Natural killer cell (primary cell): ENCODE measurements around the gene MOSMO. TPM values are rescaled to one million over a fixed set of nuclear protein-coding genes. Genes with fewer than 3 reads are reported as not detected.

Source experiments
- ATAC-seq, 3 donors: fragments of 150-1000 bp in 2 of 3; fragments of 200-7000 bp in 1 of 3; cut with Tn5 transposase; 1 replicate in 1 of 3; 2 replicates in 2 of 3; pipeline ENCODE4 v1.10.0; 2021; ENCODE audit warnings: mild to moderate bottlenecking in 2 of 3, moderate library complexity in 2 of 3
- DNase-seq, 2 donors: peaks; one replicate each; pipeline versions ENCODE4 v3.0.0 to v3.0.0-alpha.2; 2013 to 2021; ENCODE audit warnings: mixed read lengths in 1 of 2
- H3K27ac ChIP-seq: one replicate; pipeline ENCODE4 v1.5.1; 2013; ENCODE audit warnings: mild to moderate bottlenecking, low read length
- H3K27me3 ChIP-seq: one replicate; pipeline ENCODE4 v1.6.1; 2013; ENCODE audit warnings: low read length; ENCODE audit not compliant: control insufficient read depth, insufficient read depth
- H3K36me3 ChIP-seq: one replicate; pipeline ENCODE4 v1.6.1; 2013; ENCODE audit warnings: low read length; ENCODE audit not compliant: control insufficient read depth, insufficient read depth
- H3K4me1 ChIP-seq: one replicate; pipeline ENCODE4 v1.6.1; 2013; ENCODE audit warnings: low read length; ENCODE audit not compliant: control insufficient read depth, insufficient read depth
- H3K4me3 ChIP-seq: one replicate; pipeline ENCODE4 v1.5.1; 2013; ENCODE audit warnings: low read length
- H3K9me3 ChIP-seq: one replicate; pipeline ENCODE4 v1.6.1; 2013; ENCODE audit warnings: low read length; ENCODE audit not compliant: control insufficient read depth, insufficient read depth
- H3K27ac Mint-ChIP-seq, 2 donors: one replicate each; pipeline ENCODE4 v1.8.0; 2022; ENCODE audit warnings: mild to moderate bottlenecking in 2 of 2, mixed read lengths in 2 of 2, moderate library complexity in 1 of 2
- H3K27me3 Mint-ChIP-seq, 2 donors: one replicate each; pipeline ENCODE4 v1.8.0; 2022; ENCODE audit warnings: low read depth in 2 of 2, mixed read lengths in 2 of 2
- H3K36me3 Mint-ChIP-seq: one replicate; pipeline ENCODE4 v1.8.0; 2022; ENCODE audit warnings: mixed read lengths
- H3K4me1 Mint-ChIP-seq, 2 donors: one replicate each; pipeline ENCODE4 v1.8.0; 2022; ENCODE audit warnings: mixed read lengths in 2 of 2
- H3K4me3 Mint-ChIP-seq: one replicate; pipeline ENCODE4 v1.8.0; 2022; ENCODE audit warnings: mild to moderate bottlenecking, moderate library complexity, mixed read lengths
- H3K9me3 Mint-ChIP-seq, 2 donors: one replicate each; pipeline ENCODE4 v1.8.0; 2022; ENCODE audit warnings: mixed read lengths in 2 of 2
- CTCF ChIP-seq: fragments of 200-600 bp; IDR thresholded peaks from one replicate; pipeline ENCODE4 v1.8.0; 2022; ENCODE audit warnings: antibody characterized with exemption
- WGBS: methylation state at CpG from one replicate; pipeline ENCODE4 v1.1.7; 2013; ENCODE audit warnings: missing lambda C conversion rate; ENCODE audit not compliant: insufficient coverage; 5-methylcytosine and 5-hydroxymethylcytosine counted together
- intact Hi-C: fragments of 100-400 bp; cut with micrococcal nuclease; formaldehyde crosslinking; loops from one replicate; pipeline ENCODE4 v1.14.2; 2022
- total RNA-seq, 4 donors: library from RNA; stranded (reverse); fragments of 120-200 nt in 1 of 4; gene quantifications; one replicate each; pipeline versions ENCODE4 v1.2.3 to v1.2.4, GENCODE V29; 2013 to 2022

Gene MOSMO
- total RNA-seq, 3 donors from 2014 or later (not counting 1 experiment from before 2014, with no cell fraction given), result 8.6 to 10.3 (median 9.3) TPM

DNA sequence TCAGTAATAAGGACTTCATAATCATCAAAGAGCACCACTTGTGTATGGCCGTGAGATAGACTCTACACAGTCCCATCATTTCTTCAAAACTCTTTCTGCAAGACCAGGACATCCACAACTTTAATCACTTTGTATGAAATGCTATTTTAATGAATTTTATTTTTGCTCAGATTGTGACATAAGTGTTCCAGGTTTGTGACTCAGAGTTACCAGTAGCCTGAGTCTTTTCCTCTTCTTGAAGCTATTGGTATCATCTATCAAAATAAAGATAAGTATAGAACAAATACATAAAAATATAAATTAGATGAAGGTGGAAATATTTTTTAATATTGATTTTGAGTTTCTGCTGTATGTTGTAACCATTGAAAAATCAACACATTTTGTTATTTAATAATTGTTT lies 67.9 kb downstream of the MOSMO start:
- DNase-seq (no peak), ATAC-seq (no peak)
- H3K36me3 Mint-ChIP-seq, result no peaks in the 10 kb centered on the region
- no peak overlapping the region for H3K27ac Mint-ChIP-seq
- H3K27me3 Mint-ChIP-seq, result no peaks in the 10 kb centered on the region
- WGBS, result no CpG with 5 or more reads among the region's 1 CpG
- H3K4me3 Mint-ChIP-seq, result no peak overlapping the region
- no peak overlapping the region for H3K4me3 ChIP-seq
- no peak overlapping the region for H3K27ac ChIP-seq
- TF ChIP-seq CTCF, result no peak
- no peaks in the 10 kb centered on the region for H3K4me1 Mint-ChIP-seq
- intact Hi-C loops, result loop anchor here (2.0 kb wide), 1 partner anchor 221 kb away; the partner anchor contains the start of gene POLR3E
- no peaks in the 10 kb centered on the region for H3K27me3 ChIP-seq
- no peaks in the 10 kb centered on the region for H3K4me1 ChIP-seq
- H3K36me3 ChIP-seq, result no peaks in the 10 kb centered on the region
- H3K9me3 ChIP-seq, result no peaks in the 10 kb centered on the region
- H3K9me3 Mint-ChIP-seq, result no peaks in the 10 kb centered on the region

DNA sequence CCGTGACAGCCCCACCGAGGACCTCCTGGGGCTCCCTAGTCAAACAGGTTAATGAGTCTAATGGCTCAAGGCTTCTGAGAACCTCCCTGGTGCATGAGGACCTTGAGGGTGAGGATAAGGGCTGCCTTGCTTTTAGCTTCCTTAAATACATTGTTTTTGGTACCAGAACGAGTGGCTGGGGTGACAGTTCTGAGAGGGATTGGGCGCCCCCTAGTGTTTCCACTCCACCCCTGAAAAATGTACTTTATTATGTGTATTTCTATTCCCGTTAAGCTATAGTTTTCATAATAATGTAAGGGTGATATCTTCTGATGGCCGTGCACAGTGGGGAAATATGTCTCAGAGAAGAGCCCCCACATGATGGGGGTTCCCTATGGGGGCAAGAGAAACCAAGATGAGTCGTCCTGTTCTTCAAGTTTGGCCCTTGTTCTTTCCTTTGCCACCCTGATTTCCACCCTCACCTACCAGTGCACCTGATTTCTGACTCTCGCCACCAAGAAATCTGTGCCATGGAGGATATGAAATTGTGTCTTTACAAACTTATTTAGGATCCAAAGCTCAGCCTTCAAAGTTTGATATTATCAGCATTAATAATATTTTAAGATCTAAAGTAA lies 69.9 kb downstream of the MOSMO start:
- DNase-seq (peak; percentile 56 to 82), ATAC-seq (peak; percentile 53 to 78 (median 77))
- Mint-ChIP-seq H3K9me3 (no peaks in the 10 kb centered on the region), H3K27ac (no peak overlapping the region), H3K4me3 (no peak overlapping the region), H3K36me3 (no peaks in the 10 kb centered on the region), H3K4me1 (no peaks in the 10 kb centered on the region), H3K27me3 (no peaks in the 10 kb centered on the region)
- no peaks in the 10 kb centered on the region for H3K9me3 ChIP-seq
- no peaks in the 10 kb centered on the region for H3K36me3 ChIP-seq
- WGBS, result 75% methylated on average over 4 of the region's 8 CpGs
- H3K4me3 ChIP-seq, result no peak overlapping the region
- intact Hi-C loops, result loop anchor here (1.0 to 2.0 kb wide), 2 partner anchors 77 to 219 kb away; partner anchors contain the start of genes PDZD9 and POLR3E
- no peaks in the 10 kb centered on the region for H3K27me3 ChIP-seq
- H3K27ac ChIP-seq, result no peak overlapping the region
- H3K4me1 ChIP-seq, result no peaks in the 10 kb centered on the region
- peak; percentile 82 for TF ChIP-seq CTCF

- no peak for TF ChIP-seq CTCF
- Histone ChIP-seq H3K27ac (no peak overlapping the region), H3K4me3 (no peak overlapping the region), H3K36me3 (no peaks in the 10 kb centered on the region), H3K27me3 (no peaks in the 10 kb centered on the region), H3K4me1 (no peaks in the 10 kb centered on the region), H3K9me3 (no peaks in the 10 kb centered on the region)
- H3K27me3 Mint-ChIP-seq, result no peaks in the 10 kb centered on the region
- WGBS, result no CpG with 5 or more reads among the region's 1 CpG
- DNase-seq, result no peak
- no peak overlapping the region for H3K27ac Mint-ChIP-seq
- intact Hi-C loops, result no loop called here
- H3K4me1 Mint-ChIP-seq, result no peaks in the 10 kb centered on the region
- no peak for ATAC-seq
- H3K36me3 Mint-ChIP-seq, result no peaks in the 10 kb centered on the region
- no peaks in the 10 kb centered on the region for H3K9me3 Mint-ChIP-seq
- H3K4me3 Mint-ChIP-seq, result no peak overlapping the region
These were observed 70.7 kb downstream of the MOSMO start for GRCh38 chr16:22078656-22079055.

- no peaks in the 10 kb centered on the region for H3K4me1 ChIP-seq
- Mint-ChIP-seq H3K27ac (no peak overlapping the region), H3K4me3 (no peak overlapping the region), H3K36me3 (no peaks in the 10 kb centered on the region), H3K9me3 (no peaks in the 10 kb centered on the region), H3K27me3 (no peaks in the 10 kb centered on the region), H3K4me1 (no peaks in the 10 kb centered on the region)
- H3K36me3 ChIP-seq, result no peaks in the 10 kb centered on the region
- ATAC-seq, result no peak
- no peak overlapping the region for H3K27ac ChIP-seq
- H3K27me3 ChIP-seq, result no peaks in the 10 kb centered on the region
- intact Hi-C loops, result no loop called here
- TF ChIP-seq CTCF, result no peak
- no peak for DNase-seq
- no peak overlapping the region for H3K4me3 ChIP-seq
- WGBS, result 85% methylated on average over 2 of the region's 3 CpGs
- H3K9me3 ChIP-seq, result no peaks in the 10 kb centered on the region
These were observed 73.1 kb downstream of the MOSMO start for GRCh38 chr16:22081050-22081449.
